AG09309 (cell line): ENCODE data around the gene RUFY3.

ENCODE experiments used
- DNase-seq: peaks from one replicate; pipeline ENCODE4 v3.0.0-alpha.2; 2010; ENCODE audit warnings: low read depth
- H3K4me3 ChIP-seq: 2 replicates; pipeline ENCODE4 v1.5.1; 2011; ENCODE audit warnings: mild to moderate bottlenecking, low read depth, low read length, moderate library complexity; ENCODE audit not compliant: control insufficient read depth
- CTCF ChIP-seq: IDR thresholded peaks from 2 replicates; pipeline ENCODE4 v1.5.1; 2011; ENCODE audit warnings: mild to moderate bottlenecking, low read depth, low read length, inconsistent platforms; ENCODE audit not compliant: insufficient read depth, control insufficient read depth; ENCODE audit errors: missing control alignments

The RUFY3 gene

DNA sequence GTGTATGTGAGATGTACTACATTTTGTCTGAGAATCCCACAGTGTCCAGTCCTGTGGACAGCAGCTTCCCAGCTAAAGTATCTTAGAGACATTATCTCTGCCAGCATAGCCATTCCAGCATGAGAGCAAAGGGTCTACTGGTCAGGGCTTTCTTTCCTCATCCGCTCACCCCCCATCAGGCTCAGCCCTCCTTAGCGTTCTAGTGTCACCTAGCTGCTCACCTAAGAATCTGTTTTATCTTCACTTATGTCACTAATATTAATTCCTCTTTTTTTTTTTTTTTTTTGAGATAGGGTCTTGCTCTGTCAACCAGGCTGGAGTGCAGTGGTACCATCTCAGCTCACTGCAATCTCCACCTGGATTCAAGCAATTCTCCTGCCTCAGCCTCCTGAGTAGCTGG is 15.6 kb downstream of the RUFY3 start:
- DNase-seq, result no peak
- TF ChIP-seq CTCF, result no peak
- H3K4me3 ChIP-seq, result no peak overlapping the region

DNA sequence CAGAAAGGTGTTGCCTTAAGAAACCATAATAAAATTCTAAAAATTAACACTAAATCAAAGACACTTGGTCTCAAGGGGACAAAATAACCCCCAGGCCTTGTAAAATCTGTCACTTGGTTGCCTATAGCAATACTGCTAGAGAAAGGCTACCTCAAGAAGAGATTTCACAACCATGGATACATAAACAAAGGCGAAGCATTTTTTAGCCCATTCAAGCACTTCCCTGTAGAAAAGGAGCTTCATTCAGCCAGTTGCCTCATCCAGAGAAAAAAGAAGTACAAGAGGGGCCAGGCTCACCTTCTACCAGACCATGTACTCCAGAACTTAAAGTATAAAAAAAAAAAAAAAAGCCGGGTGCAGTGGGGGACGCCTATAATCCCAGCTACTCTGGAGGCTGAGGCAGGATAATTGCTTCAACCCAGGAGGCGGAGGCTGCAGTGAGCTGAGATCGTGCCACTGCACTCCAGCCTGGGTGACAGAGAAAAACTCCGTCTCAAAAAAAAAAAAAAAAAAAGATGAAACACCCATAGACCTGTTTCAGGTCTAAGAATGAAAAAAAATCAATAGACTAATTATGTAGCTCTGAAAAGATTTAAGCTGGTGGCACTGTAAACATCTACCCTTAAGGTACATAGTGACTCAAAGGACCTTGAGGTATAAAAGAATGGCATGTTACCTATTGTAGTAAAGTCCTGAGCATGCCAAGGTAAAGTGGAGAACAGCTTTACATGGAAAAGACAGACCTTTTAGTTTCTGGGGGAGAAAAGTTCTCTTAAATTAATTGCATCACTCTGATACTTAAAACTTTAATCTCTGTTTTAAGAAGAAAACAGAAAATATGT is 18.0 kb downstream of the RUFY3 start:
- no peak for TF ChIP-seq CTCF
- H3K4me3 ChIP-seq, result no peak overlapping the region
- no peak for DNase-seq

DNA sequence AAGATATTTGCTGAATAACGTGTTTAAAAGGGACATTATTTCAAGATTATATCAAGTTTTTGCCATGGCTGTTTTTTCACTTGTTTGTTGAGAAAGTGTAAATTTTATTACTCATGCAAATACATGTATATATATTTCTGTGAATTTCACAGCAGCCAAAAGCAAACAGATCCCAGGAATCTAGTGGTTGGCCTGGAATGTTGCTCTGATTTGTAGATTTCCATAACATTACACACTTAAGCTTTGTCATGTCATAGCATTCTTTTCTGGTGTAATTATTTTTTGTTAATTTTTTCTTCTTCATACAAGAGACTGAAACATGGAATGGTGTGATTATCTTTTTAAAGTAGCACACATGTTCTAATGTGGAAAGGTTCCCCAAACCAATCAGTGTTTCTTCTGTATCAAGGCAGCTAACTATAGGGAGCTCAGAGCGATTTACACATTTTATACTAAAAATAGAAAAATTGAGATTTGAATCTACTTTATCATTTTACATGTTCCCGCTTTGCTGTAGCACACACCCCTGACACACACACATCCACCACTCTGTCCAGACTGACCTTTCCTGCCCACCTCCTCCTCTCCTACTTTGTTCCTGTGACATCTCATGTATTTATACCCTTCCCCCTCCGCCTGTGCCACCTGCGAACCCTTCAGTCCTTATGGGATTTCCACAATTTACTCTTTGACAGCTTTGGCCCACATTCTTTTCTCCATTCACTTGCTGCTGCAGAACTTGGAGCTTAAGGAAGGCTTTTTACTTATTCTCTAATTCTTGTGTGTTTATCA is 20.3 kb downstream of the RUFY3 start:
- H3K4me3 ChIP-seq, result no peak overlapping the region

DNA sequence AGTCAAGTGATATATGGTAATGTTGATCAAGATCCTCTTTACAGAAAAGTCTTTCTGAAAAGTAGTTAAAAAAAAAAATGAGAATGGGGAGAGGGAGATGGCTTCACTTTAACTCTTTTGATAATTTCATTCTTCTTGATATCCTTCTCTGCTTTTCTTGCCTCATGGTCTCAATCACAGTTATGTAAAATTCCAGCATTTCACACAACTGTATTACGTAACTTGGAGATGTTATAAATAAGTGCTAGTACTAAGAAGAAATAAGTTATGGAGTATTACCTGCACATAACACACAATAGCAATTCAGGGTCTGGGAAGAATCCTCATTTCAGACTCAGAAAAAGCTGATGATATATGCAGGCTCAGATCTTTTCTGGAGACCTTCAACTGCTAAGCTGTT is 22.0 kb downstream of the RUFY3 start:
- no peak overlapping the region for H3K4me3 ChIP-seq
- no peak for TF ChIP-seq CTCF
- DNase-seq, result no peak

More for the DNA sequence above, 20.3 kb downstream of the RUFY3 start:
- DNase-seq, result no peak
- no peak for TF ChIP-seq CTCF

- H3K4me3 ChIP-seq, result no peak overlapping the region
- no peak for TF ChIP-seq CTCF
- DNase-seq, result no peak
Observed at GRCh38 chr4:70746179-70746839, 24.5 kb downstream of the RUFY3 start.

DNA sequence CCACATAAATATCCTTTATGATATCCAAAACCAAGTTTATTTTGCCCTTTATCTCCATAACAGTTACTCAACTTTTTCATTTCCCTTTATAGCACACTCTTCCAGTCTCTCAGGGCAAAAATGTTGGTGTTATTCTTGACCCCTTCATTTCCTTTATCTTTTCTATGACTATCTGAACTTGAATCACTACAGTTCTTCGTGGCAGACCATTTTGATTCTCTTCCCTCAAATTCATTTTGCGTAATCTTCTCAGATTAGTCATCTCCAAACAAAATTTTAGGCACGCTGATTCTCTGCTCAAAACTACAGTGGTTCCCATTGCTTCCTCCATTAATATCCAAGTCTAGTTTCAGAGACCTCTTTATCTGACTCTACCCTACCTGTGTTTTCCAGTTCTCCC is 26.1 kb downstream of the RUFY3 start:
- no peak overlapping the region for H3K4me3 ChIP-seq
- no peak for DNase-seq
- no peak for TF ChIP-seq CTCF
